ENCODE measurements around the gene LRRC36.

GRCh38 chr16:67417333-67418061 lies 90.9 kb downstream of the LRRC36 start:
- TF ChIP-seq EZH2 (optimal IDR thresholded peaks at IDR 0.05; ENCODE audit: low read depth, low read length), result no peak
- no peak for TF ChIP-seq CTCF (IDR thresholded peaks at IDR 0.05; ENCODE audit: low read length)
